PC-9 (cell line): Measurements from ENCODE around the gene XPC. TPM values are rescaled to one million over a fixed set of nuclear protein-coding genes. Genes with fewer than 3 reads are reported as not detected.
A peak's percentile ranks its signal among the peaks of the same experiment; 100 is the strongest.

ENCODE experiments used
- BruUV-seq: library from RNA; stranded (reverse); fragments of 400-500 nt; replicated peaks from 2 replicates; lab custom pipeline; 2021; lab: Mats Ljungman, UMichigan
- CTCF ChIA-PET: fragments of 300-600 bp; sonication (Branson Sonifier 250); formaldehyde crosslinking; loops from one replicate; lab custom pipeline; 2022; ENCODE audit warnings: antibody characterized with exemption; lab: Charles Lee
- POLR2A ChIA-PET: fragments of 300-600 bp; sonication (Branson Sonifier 250); formaldehyde crosslinking; loops from one replicate; lab custom pipeline; 2022; ENCODE audit warnings: antibody characterized with exemption; ENCODE audit not compliant: unreplicated experiment; lab: Charles Lee
- DNase-seq, 2 experiments: peaks; one replicate each; pipeline versions ENCODE4 v3.0.0 to v3.0.0-alpha.2; 2015 to 2022; ENCODE audit warnings: mixed read lengths in 1 of 2
- H2AFZ ChIP-seq: fragments of 200-600 bp; sonication (generic); 2 replicates; pipeline ENCODE4 v1.8.1; 2017; ENCODE audit warnings: antibody characterized with exemption
- H3F3A ChIP-seq: fragments of 200-600 bp; sonication (generic); 2 replicates; pipeline ENCODE4 v1.8.1; 2017; ENCODE audit warnings: antibody characterized with exemption, mild to moderate bottlenecking, low read depth; ENCODE audit not compliant: insufficient read depth
- H3K27ac ChIP-seq: fragments of 200-600 bp; sonication (generic); 2 replicates; pipeline ENCODE4 v1.6.1; 2016; ENCODE audit warnings: mixed run types
- H3K27me3 ChIP-seq: fragments of 200-600 bp; sonication (generic); 2 replicates; pipeline ENCODE4 v1.6.1; 2016; ENCODE audit warnings: low read depth, mixed run types; ENCODE audit not compliant: insufficient read depth
- H3K36me3 ChIP-seq: fragments of 200-600 bp; sonication (generic); 2 replicates; pipeline ENCODE4 v1.6.1; 2016; ENCODE audit warnings: low read depth, mixed run types
- H3K4me1 ChIP-seq: fragments of 200-600 bp; sonication (generic); replicated peaks from 2 replicates; pipeline ENCODE4 v1.6.1; 2016; ENCODE audit warnings: mixed run types; ENCODE audit not compliant: insufficient read depth
- H3K4me2 ChIP-seq: fragments of 200-600 bp; sonication (generic); 2 replicates; pipeline ENCODE4 v1.6.1; 2017; ENCODE audit warnings: mixed run types
- H3K4me3 ChIP-seq: fragments of 200-600 bp; sonication (generic); 2 replicates; pipeline ENCODE4 v1.6.1; 2016; ENCODE audit warnings: mixed run types
- H3K79me2 ChIP-seq: fragments of 200-600 bp; sonication (generic); 2 replicates; pipeline ENCODE4 v1.6.1; 2017; ENCODE audit warnings: low read depth, mixed run types
- H3K9me2 ChIP-seq: fragments of 200-600 bp; sonication (generic); 2 replicates; pipeline ENCODE4 v1.8.1; 2017; ENCODE audit warnings: mild to moderate bottlenecking; ENCODE audit not compliant: insufficient read depth
- H3K9me3 ChIP-seq: fragments of 200-600 bp; sonication (generic); 2 replicates; pipeline ENCODE4 v1.8.1; 2016; ENCODE audit warnings: low read depth; ENCODE audit not compliant: insufficient read depth
- H4K20me1 ChIP-seq: fragments of 200-600 bp; sonication (generic); 2 replicates; pipeline ENCODE4 v1.8.1; 2017; ENCODE audit not compliant: insufficient read depth
- CTCF ChIP-seq: fragments of 200-600 bp; sonication (generic); conservative IDR thresholded peaks from 2 replicates; pipeline ENCODE4 v1.6.1; 2017; ENCODE audit warnings: mixed run types, antibody characterized with exemption, mild to moderate bottlenecking, moderate library complexity
- EZH2 ChIP-seq: fragments of 200-600 bp; sonication (generic); IDR thresholded peaks from 2 replicates; pipeline ENCODE4 v1.8.0; 2017; ENCODE audit warnings: antibody characterized with exemption, low read depth
- intact Hi-C: fragments of 100-400 bp; cut with micrococcal nuclease; formaldehyde crosslinking; loops from one replicate; pipeline ENCODE4 v1.10.0; 2022; ENCODE audit not compliant: unreplicated experiment
- total RNA-seq: library from RNA; stranded (reverse); gene quantifications from 2 replicates; pipeline ENCODE4 v1.2.3, GENCODE V29; 2021

The XPC gene
- total RNA-seq, 1 experiment from 2014 or later = 27.1 TPM

GRCh38 chr3:14181253-14181652 lies 2.9 kb upstream of the XPC start:
- Histone ChIP-seq H3K9me2 (no peaks in the 10 kb centered on the region), H3K9me3 (no peaks in the 10 kb centered on the region), H3K27me3 (no peaks in the 10 kb centered on the region), H3K36me3 (peaks cover 36% of the 10 kb centered on the region), H2AFZ (no peak overlapping the region), H3K4me3 (no peak overlapping the region), H3K4me1 (peaks cover 19% of the 10 kb centered on the region), H3F3A (peaks cover 5% of the 10 kb centered on the region; the same call in 1 of the 2 replicates), H3K79me2 (peaks cover 57% of the 10 kb centered on the region), H3K27ac (no peak overlapping the region), H4K20me1 (0 out of 2 replicates have a peak, but pooled peaks cover 3% of the 10 kb centered on the region), H3K4me2 (no peak overlapping the region)
- ChIA-PET POLR2A (no interaction called here), CTCF (no interaction called here)
- no TSS peak for BruUV-seq
- DNase-seq = no peak
- TF ChIP-seq EZH2 (no peak), CTCF (no peak)
- intact Hi-C loops = no loop called here

- TF ChIP-seq CTCF = no peak
- TF ChIP-seq EZH2 = no peak
- ChIA-PET POLR2A (no interaction called here), CTCF (no interaction called here)
- H3K4me3 ChIP-seq = peak overlapping the region; percentile 69
- intact Hi-C loops = loop anchor here (2.0 to 5.0 kb wide), 5 partner anchors 35 to 473 kb away; partner anchors contain the start of gene CCDC174
- no peaks in the 10 kb centered on the region for H3K27me3 ChIP-seq
- H3F3A ChIP-seq = peaks cover 5% of the 10 kb centered on the region; the same call in 1 of the 2 replicates
- H2AFZ ChIP-seq = no peak overlapping the region
- no peaks in the 10 kb centered on the region for H3K9me3 ChIP-seq
- H3K4me2 ChIP-seq = peak overlapping the region; percentile 88
- peaks cover 67% of the 10 kb centered on the region for H3K79me2 ChIP-seq
- no peaks in the 10 kb centered on the region for H3K9me2 ChIP-seq
- H3K4me1 ChIP-seq = peaks cover 19% of the 10 kb centered on the region
- no TSS peak for BruUV-seq
- H4K20me1 ChIP-seq = no peaks in the 10 kb centered on the region
- peaks cover 31% of the 10 kb centered on the region for H3K36me3 ChIP-seq
- DNase-seq = no peak
- H3K27ac ChIP-seq = 0 out of 2 replicates have a peak overlapping the region, but pooled peaks have one; percentile 47
These were observed 1.4 kb upstream of the XPC start for GRCh38 chr3:14179795-14180194.

- H3K4me2 ChIP-seq = peak overlapping the region; percentile 88
- POLR2A ChIA-PET = interaction anchor here (0.6 to 0.9 kb wide), 4 partner anchors 35 to 215 kb away, joined by 3 to 25 read pairs (median 6); partner anchors contain the start of genes CHCHD4 and TMEM43
- CTCF ChIA-PET = interaction anchor here (1.0 to 1.4 kb wide), 2 partner anchors 24 to 283 kb away, joined by 3 to 4 read pairs; no protein-coding TSS in a partner anchor
- H3F3A ChIP-seq = peaks cover 5% of the 10 kb centered on the region; the same call in 1 of the 2 replicates
- no peak for DNase-seq
- peaks cover 19% of the 10 kb centered on the region for H3K4me1 ChIP-seq
- no peaks in the 10 kb centered on the region for H3K9me3 ChIP-seq
- H3K27ac ChIP-seq = peak overlapping the region; percentile 47
- H2AFZ ChIP-seq = peak overlapping the region; percentile 94
- peaks cover 69% of the 10 kb centered on the region for H3K79me2 ChIP-seq
- no peaks in the 10 kb centered on the region for H3K9me2 ChIP-seq
- H4K20me1 ChIP-seq = no peaks in the 10 kb centered on the region
- peak overlapping the region; percentile 69 for H3K4me3 ChIP-seq
- H3K36me3 ChIP-seq = peaks cover 30% of the 10 kb centered on the region
- H3K27me3 ChIP-seq = no peaks in the 10 kb centered on the region
- TF ChIP-seq EZH2 = no peak
- no peak for TF ChIP-seq CTCF
- intact Hi-C loops = loop anchor here (2.0 to 5.0 kb wide), 5 partner anchors 34 to 473 kb away; partner anchors contain the start of gene CCDC174
- no TSS peak for BruUV-seq
These were observed 689 bp upstream of the XPC start for GRCh38 chr3:14179114-14179465.
